Large intestine (tissue), 12 donors: ENCODE data around the gene NABP1. TPM values are rescaled to one million over a fixed set of nuclear protein-coding genes. Genes with fewer than 3 reads are reported as not detected.

Experiments used
- DNase-seq, 2 donors: peaks; one replicate each; pipeline versions ENCODE4 v3.0.0 to v3.0.0-alpha.2; 2013
- H3K27ac ChIP-seq: one replicate; pipeline ENCODE4 v1.5.1; 2013; ENCODE audit warnings: low read length
- H3K27me3 ChIP-seq: 2 replicates; pipeline ENCODE4 v1.6.1; 2013; ENCODE audit warnings: low read length; ENCODE audit not compliant: control insufficient read depth, insufficient read depth
- H3K36me3 ChIP-seq: 2 replicates; pipeline ENCODE4 v1.6.1; 2013; ENCODE audit warnings: low read length; ENCODE audit not compliant: control insufficient read depth, insufficient read depth
- H3K4me1 ChIP-seq: one replicate; pipeline ENCODE4 v1.6.1; 2013; ENCODE audit warnings: low read length; ENCODE audit not compliant: control insufficient read depth, insufficient read depth
- H3K4me3 ChIP-seq: one replicate; pipeline ENCODE4 v1.5.1; 2013; ENCODE audit warnings: low read length
- H3K9me3 ChIP-seq: one replicate; pipeline ENCODE4 v1.6.1; 2013; ENCODE audit warnings: mild to moderate bottlenecking, low read depth, low read length, moderate library complexity; ENCODE audit not compliant: control insufficient read depth
- WGBS: methylation state at CpG from one replicate; pipeline ENCODE4 v1.1.5; 2013; ENCODE audit warnings: low lambda C conversion rate; ENCODE audit not compliant: insufficient coverage; 5-methylcytosine and 5-hydroxymethylcytosine counted together
- long read RNA-seq, 11 donors: transcript quantifications; one replicate each; lab custom pipeline, GENCODE V29; 2026
- polyA plus RNA-seq: library from polyadenylated mRNA; unstranded; fragments of 120-200 nt; gene quantifications from one replicate; pipeline ENCODE4 v1.2.1, GENCODE V29; 2013

NABP1 gene
- polyA plus RNA-seq: 77.1 TPM
- long read RNA-seq, donor 1, transcript NABP1-205 (6 exons, 1,878 nt): minor isoform, 5 of 42 reads
- long read RNA-seq, donor 1, transcript NABP1-202 (7 exons, 3,002 nt): major isoform, 9 of 42 reads
- long read RNA-seq, donor 1, partial matches to known transcripts: 11 of 42 reads
- long read RNA-seq, donor 1, other reads (novel, unspliced or antisense): 14 of 42 reads
- long read RNA-seq, donor 2, full-length matches to known transcripts: 36 of 117 reads
- long read RNA-seq, donor 2, partial matches to known transcripts: 52 of 117 reads
- long read RNA-seq, donor 2, other reads (novel, unspliced or antisense): 29 of 117 reads
- long read RNA-seq, donor 3: 0 reads
- long read RNA-seq, donor 4, partial matches to known transcripts: 0 of 3 reads
- long read RNA-seq, donor 4, other reads (novel, unspliced or antisense): 0 of 3 reads
- long read RNA-seq, donor 5, partial matches to known transcripts: 0 of 9 reads
- long read RNA-seq, donor 5, other reads (novel, unspliced or antisense): 0 of 9 reads
- long read RNA-seq, donor 6, full-length matches to known transcripts: 9 of 21 reads
- long read RNA-seq, donor 6, partial matches to known transcripts: 12 of 21 reads
- long read RNA-seq, donor 6, other reads (novel, unspliced or antisense): 0 of 21 reads
- long read RNA-seq, donor 7, partial matches to known transcripts: 0 of 1 reads
- long read RNA-seq, donor 7, other reads (novel, unspliced or antisense): 0 of 1 reads
- long read RNA-seq, donor 8, full-length matches to known transcripts: 24 of 71 reads
- long read RNA-seq, donor 8, partial matches to known transcripts: 32 of 71 reads
- long read RNA-seq, donor 8, other reads (novel, unspliced or antisense): 15 of 71 reads
- long read RNA-seq, donor 9, transcript NABP1-205 (6 exons, 1,878 nt): major isoform, 5 of 58 reads
- long read RNA-seq, donor 9, transcript NABP1-202 (7 exons, 3,002 nt): major isoform, 5 of 58 reads
- long read RNA-seq, donor 9, partial matches to known transcripts: 33 of 58 reads
- long read RNA-seq, donor 9, other reads (novel, unspliced or antisense): 13 of 58 reads
- long read RNA-seq, donor 10, full-length matches to known transcripts: 12 of 19 reads
- long read RNA-seq, donor 10, partial matches to known transcripts: 0 of 19 reads
- long read RNA-seq, donor 10, other reads (novel, unspliced or antisense): 7 of 19 reads
- long read RNA-seq, donor 11, partial matches to known transcripts: 18 of 33 reads
- long read RNA-seq, donor 11, other reads (novel, unspliced or antisense): 7 of 33 reads

DNA sequence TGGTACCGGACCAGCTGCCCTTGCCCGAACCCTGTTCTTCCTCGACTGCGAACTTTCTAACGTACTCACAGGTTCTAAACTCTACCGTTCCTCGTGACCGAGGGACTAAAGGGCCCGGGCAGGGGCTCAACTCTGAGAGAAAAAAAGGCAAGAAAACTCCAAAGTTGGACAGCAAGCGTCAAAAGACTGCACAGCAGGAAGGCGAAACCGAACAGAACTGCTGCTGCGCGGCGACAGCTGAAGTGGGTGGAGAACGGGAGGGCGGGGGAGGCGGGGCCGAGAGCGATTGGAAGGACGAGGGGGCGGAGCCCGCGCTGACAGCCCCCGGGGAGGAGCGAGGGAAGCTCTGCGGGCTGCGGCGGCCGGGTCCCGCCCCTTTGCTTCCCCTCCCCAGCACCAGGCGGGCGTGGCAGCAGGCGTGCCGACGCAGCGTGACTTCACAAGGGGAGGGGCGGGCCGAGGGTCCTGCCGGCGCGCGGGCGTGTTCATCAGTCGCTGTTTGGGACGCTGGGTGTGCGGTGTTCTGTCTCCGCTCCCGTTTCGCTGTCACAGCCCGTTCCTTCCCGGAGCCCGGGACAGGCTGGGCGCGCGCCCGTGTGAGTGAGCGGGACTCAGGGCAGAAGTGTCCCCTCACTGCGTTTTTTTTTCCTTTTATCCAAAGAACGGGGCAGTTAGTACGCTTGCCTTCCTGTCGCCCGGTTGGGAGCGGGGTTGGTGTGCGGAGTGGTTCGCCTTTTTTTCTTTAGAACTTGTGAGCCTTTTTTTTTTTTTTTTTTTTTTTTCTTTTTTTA, at the start of gene NABP1:
NABP1 (plus strand) TSS at position 491 of the 791 bp plus-strand sequence. CDS start 479 bp downstream, outside the sequence.
- Histone ChIP-seq H3K27me3 (no peaks in the 10 kb centered on the region), H3K4me1 (peaks cover 9% of the 10 kb centered on the region), H3K36me3 (peaks cover 8% of the 10 kb centered on the region), H3K27ac (peak within 1 kb of the TSS; percentile 99), H3K4me3 (peak within 1 kb of the TSS; percentile 91), H3K9me3 (peaks cover 5% of the 10 kb centered on the region)
- WGBS: 0% methylated on average over 10 of the region's 66 CpGs
- DNase-seq: peak; percentile 98

GRCh38 chr2:191629001-191629453, 48.9 kb upstream of the NABP1 start:
- Histone ChIP-seq H3K9me3 (no peaks in the 10 kb centered on the region), H3K4me3 (no peak overlapping the region), H3K36me3 (no peaks in the 10 kb centered on the region), H3K27ac (no peak overlapping the region), H3K4me1 (no peaks in the 10 kb centered on the region), H3K27me3 (no peaks in the 10 kb centered on the region)
- DNase-seq: no peak
- 78% methylated on average over 7 of the region's 7 CpGs for WGBS

- no peak overlapping the region for H3K27ac ChIP-seq
- DNase-seq: no peak
- no CpG with 5 or more reads among the region's 1 CpG for WGBS
Observed at GRCh38 chr2:191629976-191630712, 47.8 kb upstream of the NABP1 start.

DNA sequence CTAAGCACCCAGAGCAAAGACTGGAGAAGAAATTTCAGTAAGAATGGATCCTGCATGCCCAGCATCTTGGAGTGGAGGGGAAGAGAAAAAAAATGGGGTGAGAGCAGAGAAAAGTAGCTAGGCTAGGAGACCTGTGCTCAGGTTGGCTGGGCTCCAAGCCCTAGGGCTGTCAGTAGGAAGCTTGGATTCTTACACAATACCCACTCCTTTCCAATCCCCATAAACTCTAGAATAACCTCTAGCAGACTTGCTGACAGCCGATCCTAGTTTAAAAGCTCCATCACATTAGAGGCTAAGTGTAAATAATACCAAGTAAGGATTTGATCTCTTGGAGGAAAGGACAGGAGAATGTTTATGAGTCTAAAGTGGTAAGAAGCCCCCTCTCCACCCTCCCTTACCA, 46.2 kb upstream of the NABP1 start:
- Histone ChIP-seq H3K27ac (no peak overlapping the region), H3K36me3 (no peaks in the 10 kb centered on the region), H3K9me3 (no peaks in the 10 kb centered on the region), H3K4me1 (no peaks in the 10 kb centered on the region), H3K27me3 (no peaks in the 10 kb centered on the region), H3K4me3 (no peak overlapping the region)
- DNase-seq: peak; percentile 57 to 71
- WGBS: no CpG with 5 or more reads among the region's 1 CpG

More at GRCh38 chr2:191629976-191630712, 47.8 kb upstream of the NABP1 start:
- Histone ChIP-seq H3K36me3 (no peaks in the 10 kb centered on the region), H3K27me3 (no peaks in the 10 kb centered on the region), H3K4me1 (no peaks in the 10 kb centered on the region), H3K4me3 (no peak overlapping the region), H3K9me3 (no peaks in the 10 kb centered on the region)

- no peak for DNase-seq
- H3K27me3 ChIP-seq: no peaks in the 10 kb centered on the region
- 100% methylated on average over 2 of the region's 3 CpGs for WGBS
- H3K27ac ChIP-seq: no peak overlapping the region
- H3K9me3 ChIP-seq: no peaks in the 10 kb centered on the region
- H3K4me1 ChIP-seq: peaks cover 6% of the 10 kb centered on the region
- H3K36me3 ChIP-seq: no peaks in the 10 kb centered on the region
- H3K4me3 ChIP-seq: no peak overlapping the region
Observed at GRCh38 chr2:191632426-191632825, 45.5 kb upstream of the NABP1 start.

- H3K36me3 ChIP-seq: no peaks in the 10 kb centered on the region
- peaks cover 14% of the 10 kb centered on the region for H3K4me1 ChIP-seq
- WGBS: 100% methylated on average over 1 of the region's 1 CpG
- no peaks in the 10 kb centered on the region for H3K27me3 ChIP-seq
- no peak overlapping the region for H3K27ac ChIP-seq
- no peak overlapping the region for H3K4me3 ChIP-seq
- no peak for DNase-seq
- H3K9me3 ChIP-seq: no peaks in the 10 kb centered on the region
Observed at GRCh38 chr2:191634791-191635190, 43.1 kb upstream of the NABP1 start.

- no peak for DNase-seq
- H3K36me3 ChIP-seq: no peaks in the 10 kb centered on the region
- no peak overlapping the region for H3K27ac ChIP-seq
- no peaks in the 10 kb centered on the region for H3K27me3 ChIP-seq
- H3K4me3 ChIP-seq: no peak overlapping the region
- peaks cover 17% of the 10 kb centered on the region for H3K4me1 ChIP-seq
- no peaks in the 10 kb centered on the region for H3K9me3 ChIP-seq
- 86% methylated on average over 3 of the region's 5 CpGs for WGBS
Observed at GRCh38 chr2:191635333-191636234, 42.4 kb upstream of the NABP1 start.

- Histone ChIP-seq H3K27me3 (no peaks in the 10 kb centered on the region), H3K9me3 (no peaks in the 10 kb centered on the region), H3K36me3 (no peaks in the 10 kb centered on the region), H3K4me1 (peaks cover 23% of the 10 kb centered on the region), H3K4me3 (no peak overlapping the region), H3K27ac (no peak overlapping the region)
- no peak for DNase-seq
Observed at GRCh38 chr2:191636235-191636543, 41.7 kb upstream of the NABP1 start.
